HG03439 (cell line): ENCODE measurements around the gene CHORDC1.
"Not testable (repeated sequence)": the region's sequence is repeated elsewhere in the genome, so short reads cannot be mapped to it uniquely, and the experiment has no call there.

Source experiments
- ATAC-seq: cut with Tn5 transposase; IDR thresholded peaks from one replicate; pipeline ENCODE4 v1.9.1; 2021; ENCODE audit warnings: mild to moderate bottlenecking, moderate library complexity; ENCODE audit not compliant: unreplicated experiment

The CHORDC1 gene

GRCh38 chr11:90222459-90223247, at the start of gene CHORDC1:
CHORDC1 (minus strand) TSS chr11:90223049; CDS start chr11:90222954, 95 bp downstream.
- ATAC-seq, result peak; percentile 93

DNA sequence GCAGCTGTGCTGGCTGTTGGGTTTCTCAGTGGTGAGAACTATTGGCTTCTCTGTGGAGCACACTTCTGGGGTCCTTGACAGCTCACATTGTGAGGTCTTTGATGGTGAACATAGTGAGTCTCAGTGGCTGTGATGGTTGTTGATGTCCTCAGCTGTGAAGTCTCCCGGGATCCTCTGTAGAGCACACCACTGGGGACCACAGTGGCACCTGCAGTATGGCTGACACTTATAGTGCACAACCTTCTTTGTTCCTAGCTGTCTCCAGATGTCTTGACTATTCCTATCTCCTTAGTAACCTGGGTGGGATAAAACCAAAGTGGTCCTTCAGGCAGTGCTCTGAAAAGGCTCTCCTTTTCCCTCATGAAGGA, 34.3 kb upstream of the CHORDC1 start:
- no peak for ATAC-seq

GRCh38 chr11:90256404-90257157, 33.7 kb upstream of the CHORDC1 start:
- no peak for ATAC-seq

DNA sequence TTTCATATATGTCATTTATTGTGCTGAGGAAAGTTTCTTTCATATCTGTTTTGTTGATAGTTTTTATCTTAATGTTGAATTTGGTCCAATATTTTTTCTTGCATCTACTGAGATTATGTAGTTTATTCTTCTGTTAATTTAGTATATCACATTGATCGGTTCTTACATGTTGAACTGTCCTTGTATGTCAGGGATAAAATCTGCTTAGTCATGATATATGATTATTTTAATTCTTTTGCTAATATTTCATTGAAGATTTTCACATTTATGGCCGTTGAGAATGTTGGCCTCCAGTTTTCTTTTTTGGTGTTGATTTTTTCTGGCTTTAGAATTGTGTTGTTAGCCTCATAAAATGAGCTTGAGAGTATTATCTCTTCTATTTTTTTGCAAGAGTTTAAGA, 31.2 kb upstream of the CHORDC1 start:
- ATAC-seq, result no peak

DNA sequence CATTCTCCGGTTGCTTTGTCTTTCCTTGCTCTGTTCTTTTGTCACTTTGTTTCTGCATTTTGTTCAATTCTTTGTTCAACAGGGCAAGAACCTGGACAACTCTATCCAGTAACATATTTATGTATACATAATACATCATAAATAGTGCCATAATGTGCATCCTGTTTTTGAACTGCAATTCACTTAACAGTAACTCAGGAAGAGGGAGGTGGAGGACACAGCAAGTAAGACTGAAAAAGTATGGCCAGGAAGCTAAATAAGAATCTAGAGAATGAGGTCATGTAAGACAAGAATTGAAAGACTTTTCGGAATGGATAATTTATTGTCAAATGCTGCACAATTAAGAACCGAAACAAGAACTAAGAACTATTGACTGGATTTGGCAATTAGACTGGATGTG, 29.2 kb upstream of the CHORDC1 start:
- ATAC-seq, result no peak

DNA sequence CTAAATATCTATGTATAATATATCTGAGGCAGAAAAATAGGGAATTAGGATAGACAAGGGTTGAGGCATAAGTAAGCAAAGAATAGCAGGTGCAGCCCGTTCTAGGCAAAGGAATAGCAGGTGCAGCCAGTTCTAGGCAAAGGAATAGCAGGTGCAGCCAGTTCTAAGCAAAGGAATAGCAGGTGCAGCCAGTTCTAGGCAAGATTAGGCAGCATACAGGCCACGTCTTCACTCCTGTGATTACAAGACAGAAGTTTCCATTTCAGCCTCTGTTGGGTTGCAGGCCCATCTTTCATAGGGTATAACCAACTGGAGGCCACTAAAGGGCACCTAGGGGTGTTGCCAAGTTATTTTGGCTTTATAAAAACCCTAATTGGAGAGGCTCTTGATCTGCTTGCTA, 28.8 kb upstream of the CHORDC1 start:
- ATAC-seq, result no peak

- ATAC-seq, result no peak
These were observed 28.1 kb upstream of the CHORDC1 start for GRCh38 chr11:90250970-90251369.

DNA sequence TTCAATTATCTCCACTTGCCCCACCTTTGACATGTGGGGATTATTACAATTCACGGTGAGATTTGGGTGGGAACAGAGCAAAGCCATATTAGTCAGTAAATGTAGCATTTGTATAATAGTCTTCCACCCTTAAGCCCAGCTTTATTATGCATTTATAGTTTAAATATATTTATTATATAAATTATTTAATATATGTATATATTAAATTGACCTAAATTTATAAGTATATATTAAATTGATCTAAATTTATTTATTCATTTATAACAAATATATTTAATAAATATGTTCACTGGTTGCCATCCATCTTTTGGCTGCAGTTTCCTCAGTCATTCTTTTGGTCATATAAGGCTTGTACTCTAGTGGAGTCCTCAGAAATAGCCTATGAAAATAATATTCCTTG, 23.6 kb upstream of the CHORDC1 start:
- no peak for ATAC-seq

- ATAC-seq, result no peak
These were observed 20.7 kb upstream of the CHORDC1 start for GRCh38 chr11:90243534-90243933.

GRCh38 chr11:90242894-90243416, 20.1 kb upstream of the CHORDC1 start:
- no peak for ATAC-seq

DNA sequence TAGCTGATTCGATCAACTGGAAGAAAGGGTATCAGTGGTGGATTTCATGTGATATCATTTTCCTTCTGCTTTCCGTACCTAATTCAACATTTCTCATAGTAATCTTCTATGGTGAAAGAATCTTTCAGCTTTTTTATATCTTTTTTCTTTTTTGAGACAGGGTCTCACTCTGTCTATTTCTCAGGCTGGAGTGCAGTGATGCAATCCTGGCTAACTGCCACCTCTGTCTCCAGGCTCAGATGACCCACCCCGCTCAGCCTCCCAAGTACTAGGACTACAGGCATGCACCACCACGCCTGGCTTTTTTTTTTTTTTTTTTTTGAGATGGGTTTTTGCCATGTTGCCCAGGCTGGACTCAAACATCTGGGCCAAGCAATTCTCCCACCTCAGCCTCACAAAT, 18.6 kb upstream of the CHORDC1 start:
- no peak for ATAC-seq

DNA sequence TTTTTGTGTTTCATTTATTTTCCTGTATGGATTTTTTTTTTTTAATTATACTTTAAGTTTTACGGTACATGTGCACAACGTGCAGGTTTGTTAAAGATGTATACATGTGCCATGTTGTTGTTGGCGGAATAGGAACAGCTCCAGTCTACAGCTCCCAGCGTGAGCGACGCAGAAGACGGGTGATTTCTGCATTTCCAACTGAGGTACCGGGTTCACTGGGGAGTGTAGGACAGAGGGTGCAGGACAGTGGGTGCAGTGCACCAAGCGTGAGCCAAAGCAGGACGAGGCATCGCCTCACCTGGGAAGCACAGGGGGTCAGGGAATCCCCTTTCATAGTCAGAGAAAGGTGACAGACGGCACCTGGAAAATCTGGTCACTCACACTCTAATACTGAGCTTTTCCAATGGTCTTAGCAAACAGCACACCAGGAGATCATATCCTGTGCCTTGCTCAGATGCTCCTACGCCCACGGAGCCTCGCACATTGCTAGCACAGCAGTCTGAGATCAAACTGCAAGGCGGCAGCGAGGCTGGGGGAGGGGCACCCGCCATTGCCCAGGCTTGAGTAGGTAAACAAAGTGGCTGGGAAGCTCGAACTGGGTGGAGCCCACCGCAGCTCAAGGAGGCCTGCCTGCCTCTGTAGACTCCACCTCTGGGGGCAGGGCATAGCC, 17.3 kb upstream of the CHORDC1 start:
- ATAC-seq, result not testable (repeated sequence)

DNA sequence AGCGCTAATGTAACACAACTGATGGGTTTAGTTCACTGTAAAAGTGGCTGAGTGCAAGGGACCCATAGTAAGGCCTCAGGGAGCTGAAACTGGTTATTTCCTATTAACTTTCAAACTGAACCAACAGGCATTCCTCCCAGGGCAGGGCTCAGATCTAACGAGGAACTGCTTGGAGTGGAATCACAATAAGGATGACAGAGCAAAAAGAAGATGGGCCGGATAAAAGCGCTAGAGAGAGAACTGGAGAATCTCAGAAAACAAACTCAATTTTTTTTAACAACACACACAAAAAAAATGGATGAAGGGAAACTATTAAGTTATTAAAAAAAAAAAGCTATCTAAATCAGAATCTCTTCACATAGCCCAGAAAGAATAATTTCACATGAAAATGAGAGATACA, 14.2 kb upstream of the CHORDC1 start:
- ATAC-seq, result no peak

GRCh38 chr11:90235526-90235925, 12.7 kb upstream of the CHORDC1 start:
- no peak for ATAC-seq

DNA sequence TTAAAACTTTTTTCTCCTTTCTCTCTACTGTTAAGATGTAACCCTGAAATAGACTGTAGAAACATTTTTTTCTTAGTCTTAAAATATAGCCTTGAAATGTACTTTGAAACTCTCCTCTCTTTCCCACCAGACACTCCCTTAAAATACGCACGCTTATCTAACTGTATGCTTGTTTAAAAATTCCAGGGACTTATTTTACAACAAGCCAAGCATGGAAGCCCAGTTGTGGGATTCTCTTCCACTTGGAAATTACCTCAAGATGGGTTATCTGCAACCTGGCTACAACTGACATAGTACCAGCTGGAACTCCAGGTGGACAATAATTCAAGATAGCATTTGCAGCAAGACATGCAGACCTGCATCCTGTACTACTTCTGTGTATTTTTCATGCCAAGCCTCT, 12.1 kb upstream of the CHORDC1 start:
- ATAC-seq, result no peak

GRCh38 chr11:90229791-90230190, 6.9 kb upstream of the CHORDC1 start:
- no peak for ATAC-seq

DNA sequence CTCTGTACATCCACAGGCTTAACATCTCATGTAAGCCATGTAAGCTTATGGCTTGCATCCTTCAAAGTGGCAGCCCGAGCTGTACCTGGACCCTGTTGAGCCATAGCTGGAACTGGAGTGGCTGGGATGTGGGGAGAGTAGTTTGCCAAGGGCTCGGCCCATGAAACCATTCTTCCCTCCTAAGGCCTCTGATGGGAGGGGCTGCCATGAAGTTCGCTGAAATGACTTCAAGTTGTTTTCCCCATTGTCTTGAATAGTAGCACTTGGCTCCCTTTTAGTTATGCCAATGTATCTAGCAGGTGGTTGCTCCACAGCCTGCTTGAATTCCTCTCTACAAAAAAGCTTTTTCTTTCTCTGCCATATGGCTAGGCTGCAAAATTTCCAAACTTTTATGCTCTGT, 5.2 kb upstream of the CHORDC1 start:
- no peak for ATAC-seq

DNA sequence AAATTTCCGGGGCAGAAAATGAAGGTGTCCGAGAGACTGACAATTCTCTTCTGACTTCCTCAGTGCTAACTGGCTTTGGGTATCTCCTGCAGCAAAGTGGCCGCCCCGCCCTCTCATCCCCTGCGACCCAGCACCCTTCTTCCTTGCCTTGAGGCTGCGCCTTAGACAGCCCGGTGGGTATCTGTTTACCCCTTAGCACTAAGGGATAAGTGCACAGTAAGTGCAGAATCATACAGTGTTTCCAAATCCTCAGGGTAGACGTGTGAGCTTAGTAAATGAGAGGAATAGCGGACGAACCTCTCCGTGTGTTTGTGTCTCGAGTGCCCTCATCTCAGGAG, 368 bp upstream of the CHORDC1 start:
- peak; percentile 47 for ATAC-seq

GRCh38 chr11:90221803-90222458, 918 bp downstream of the CHORDC1 start:
- ATAC-seq, result no peak

- peak; percentile 21 for ATAC-seq
These were observed 2.5 kb downstream of the CHORDC1 start for GRCh38 chr11:90220391-90220790.

GRCh38 chr11:90219438-90219837, 3.4 kb downstream of the CHORDC1 start:
- ATAC-seq, result no peak
